MM.1S (cell line): ENCODE data around the gene RBAK.

Source experiments
- EZH2phosphoT487 ChIP-seq: fragments of 300-600 bp; sonication (generic); IDR thresholded peaks from 2 replicates; pipeline ENCODE4 v1.6.1; 2018; ENCODE audit warnings: antibody characterized with exemption, low read length
- TF ChIP-seq, protein P1 (sequence below): fragments of 300-600 bp; sonication (generic); IDR thresholded peaks from 2 replicates; pipeline ENCODE4 v1.5.1; 2016; ENCODE audit warnings: antibody characterized with exemption, low read length, mixed read lengths

DNA sequence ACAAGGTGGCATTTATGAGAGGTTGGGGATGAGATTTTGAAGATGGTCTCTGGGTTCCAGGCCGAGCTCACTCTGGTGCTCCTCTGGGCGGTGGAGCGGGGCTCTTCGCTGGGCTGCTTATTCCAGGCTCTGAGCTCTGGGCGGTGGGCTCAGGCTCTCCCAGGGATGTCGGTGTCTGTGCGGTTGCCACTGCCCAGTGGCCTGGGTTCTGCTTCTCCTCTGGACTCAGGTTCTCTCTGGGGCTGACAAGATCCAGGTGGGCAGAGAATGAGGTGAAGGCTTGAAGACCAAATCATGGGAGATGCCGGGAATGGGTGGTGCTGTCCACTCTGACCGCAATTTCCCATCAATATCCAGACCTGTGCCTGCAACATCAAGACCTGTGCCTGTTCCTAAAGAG lies 40.6 kb downstream of the RBAK start:
- TF ChIP-seq, protein P1, sequence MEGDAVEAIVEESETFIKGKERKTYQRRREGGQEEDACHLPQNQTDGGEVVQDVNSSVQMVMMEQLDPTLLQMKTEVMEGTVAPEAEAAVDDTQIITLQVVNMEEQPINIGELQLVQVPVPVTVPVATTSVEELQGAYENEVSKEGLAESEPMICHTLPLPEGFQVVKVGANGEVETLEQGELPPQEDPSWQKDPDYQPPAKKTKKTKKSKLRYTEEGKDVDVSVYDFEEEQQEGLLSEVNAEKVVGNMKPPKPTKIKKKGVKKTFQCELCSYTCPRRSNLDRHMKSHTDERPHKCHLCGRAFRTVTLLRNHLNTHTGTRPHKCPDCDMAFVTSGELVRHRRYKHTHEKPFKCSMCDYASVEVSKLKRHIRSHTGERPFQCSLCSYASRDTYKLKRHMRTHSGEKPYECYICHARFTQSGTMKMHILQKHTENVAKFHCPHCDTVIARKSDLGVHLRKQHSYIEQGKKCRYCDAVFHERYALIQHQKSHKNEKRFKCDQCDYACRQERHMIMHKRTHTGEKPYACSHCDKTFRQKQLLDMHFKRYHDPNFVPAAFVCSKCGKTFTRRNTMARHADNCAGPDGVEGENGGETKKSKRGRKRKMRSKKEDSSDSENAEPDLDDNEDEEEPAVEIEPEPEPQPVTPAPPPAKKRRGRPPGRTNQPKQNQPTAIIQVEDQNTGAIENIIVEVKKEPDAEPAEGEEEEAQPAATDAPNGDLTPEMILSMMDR = no peak
- no peak for TF ChIP-seq EZH2phosphoT487
